T47D (cell line): Measurements from ENCODE around the gene RCVRN.
A peak's percentile ranks its signal among the peaks of the same experiment; 100 is the strongest.
"Not testable (repeated sequence)": the region's sequence is repeated elsewhere in the genome, so short reads cannot be mapped to it uniquely, and the experiment has no call there.

Experiments used
- DNase-seq, 2 experiments: peaks; one replicate each; pipeline versions ENCODE4 v3.0.0 to v3.0.0-alpha.2; 2011 to 2012; ENCODE audit warnings: low read depth in 1 of 2, low spot score in 1 of 2
- JUND ChIP-seq: IDR thresholded peaks from 2 replicates; pipeline ENCODE4 v1.6.1; 2012; ENCODE audit warnings: low read depth
- in situ Hi-C: cut with HindIII; loops from 2 replicates; pipeline ENCODE4 v1.10.0; 2016; ENCODE audit warnings: low sequenced_read_pairs, low pct_unique_long_range_greater_than_20kb

RCVRN gene

GRCh38 chr17:9934331-9934730 lies 29.3 kb upstream of the RCVRN start:
- no peak for DNase-seq
- TF ChIP-seq JUND: no peak
- in situ Hi-C loops: no loop called here

- TF ChIP-seq JUND: no peak
- in situ Hi-C loops: no loop called here
- no peak for DNase-seq
Measured at GRCh38 chr17:9932491-9932890, 27.4 kb upstream of the RCVRN start.

- no peak for TF ChIP-seq JUND
- DNase-seq: no peak
- in situ Hi-C loops: no loop called here
Measured at GRCh38 chr17:9931144-9931741, 26.2 kb upstream of the RCVRN start.

- in situ Hi-C loops: no loop called here
- TF ChIP-seq JUND: no peak
- no peak for DNase-seq
Measured at GRCh38 chr17:9929871-9930270, 24.8 kb upstream of the RCVRN start.

GRCh38 chr17:9928601-9929333 lies 23.7 kb upstream of the RCVRN start:
- no peak for TF ChIP-seq JUND
- in situ Hi-C loops: no loop called here
- DNase-seq: peak in 1 of 2 experiments; percentile 68

- in situ Hi-C loops: no loop called here
- no peak for TF ChIP-seq JUND
- no peak for DNase-seq
Measured at GRCh38 chr17:9926150-9926804, 21.2 kb upstream of the RCVRN start.

- in situ Hi-C loops: no loop called here
- no peak for DNase-seq
- TF ChIP-seq JUND: no peak
Measured at GRCh38 chr17:9925457-9925856, 20.4 kb upstream of the RCVRN start.

- peak; percentile 50 to 81 for DNase-seq
- in situ Hi-C loops: no loop called here
Measured at GRCh38 chr17:9924735-9925191, 19.7 kb upstream of the RCVRN start.

GRCh38 chr17:9922012-9922848 lies 17.2 kb upstream of the RCVRN start:
- TF ChIP-seq JUND: no peak
- in situ Hi-C loops: no loop called here
- DNase-seq: no peak

More at GRCh38 chr17:9924735-9925191, 19.7 kb upstream of the RCVRN start:
- no peak for TF ChIP-seq JUND

- DNase-seq, in situ Hi-C loops: not testable (repeated sequence)
Measured at GRCh38 chr17:9921216-9921615, 16.1 kb upstream of the RCVRN start.

- in situ Hi-C loops: no loop called here
- TF ChIP-seq JUND: no peak
- DNase-seq: no peak
Measured at GRCh38 chr17:9918804-9919352, 13.8 kb upstream of the RCVRN start.

- TF ChIP-seq JUND: no peak
- in situ Hi-C loops: no loop called here
- no peak for DNase-seq
Measured at GRCh38 chr17:9918352-9918751, 13.3 kb upstream of the RCVRN start.
